ENCODE results near the gene ISLR. TPM values are rescaled to one million over a fixed set of nuclear protein-coding genes. Genes with fewer than 3 reads are reported as not detected.

Gene ISLR
- total RNA-seq, 1 experiment from 2014 or later = not detected

DNA sequence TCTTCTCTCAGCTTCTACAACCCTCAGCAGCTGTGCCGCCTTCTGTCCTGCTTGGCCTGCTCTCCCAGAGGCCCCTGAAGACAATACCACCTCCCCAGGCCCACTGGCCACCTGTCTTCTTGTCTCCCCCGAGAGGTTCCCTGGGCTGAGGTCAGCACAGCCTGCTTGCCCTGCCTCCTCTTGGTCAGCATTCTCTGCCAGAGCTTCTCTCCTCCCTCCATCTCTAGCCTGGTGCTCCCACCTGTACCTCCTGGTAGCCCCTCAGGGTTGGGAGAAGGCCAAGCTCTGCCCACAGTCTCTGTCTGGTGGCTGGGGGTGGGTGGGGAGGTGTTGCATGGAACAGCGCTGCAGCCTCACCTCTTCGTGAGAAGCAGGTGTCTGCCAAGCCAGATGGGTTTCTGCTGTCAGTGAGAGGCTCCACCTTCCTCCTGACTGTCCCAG, 5.6 kb upstream of the ISLR start:
- no peak for DNase-seq
- H3K36me3 ChIP-seq (ENCODE audit: low read depth) = no peaks in the 10 kb centered on the region
- no peaks in the 10 kb centered on the region for H4K20me1 ChIP-seq (ENCODE audit: insufficient read depth)
- no peak overlapping the region for H3K4me2 ChIP-seq
- H3K9me2 ChIP-seq (ENCODE audit: insufficient read depth) = no peaks in the 10 kb centered on the region
- H3K4me3 ChIP-seq = no peak overlapping the region
- H3K4me1 ChIP-seq (replicated peaks; ENCODE audit: insufficient read depth) = no peaks in the 10 kb centered on the region; the same call in 1 of the 2 replicates
- intact Hi-C loops (cut with micrococcal nuclease; ENCODE audit: unreplicated experiment) = no loop called here
- H3K27me3 ChIP-seq (ENCODE audit: insufficient read depth, low read depth) = no peaks in the 10 kb centered on the region
- ChIA-PET CTCF (no interaction called here), POLR2A (ENCODE audit: unreplicated experiment) (no interaction called here)
- H3K27ac ChIP-seq = no peak overlapping the region
- no TSS peak for BruUV-seq (replicated peaks)
- no peaks in the 10 kb centered on the region for H3K79me2 ChIP-seq (ENCODE audit: low read depth)
- no peaks in the 10 kb centered on the region for H3F3A ChIP-seq (ENCODE audit: insufficient read depth, low read depth)
- TF ChIP-seq, protein P1, sequence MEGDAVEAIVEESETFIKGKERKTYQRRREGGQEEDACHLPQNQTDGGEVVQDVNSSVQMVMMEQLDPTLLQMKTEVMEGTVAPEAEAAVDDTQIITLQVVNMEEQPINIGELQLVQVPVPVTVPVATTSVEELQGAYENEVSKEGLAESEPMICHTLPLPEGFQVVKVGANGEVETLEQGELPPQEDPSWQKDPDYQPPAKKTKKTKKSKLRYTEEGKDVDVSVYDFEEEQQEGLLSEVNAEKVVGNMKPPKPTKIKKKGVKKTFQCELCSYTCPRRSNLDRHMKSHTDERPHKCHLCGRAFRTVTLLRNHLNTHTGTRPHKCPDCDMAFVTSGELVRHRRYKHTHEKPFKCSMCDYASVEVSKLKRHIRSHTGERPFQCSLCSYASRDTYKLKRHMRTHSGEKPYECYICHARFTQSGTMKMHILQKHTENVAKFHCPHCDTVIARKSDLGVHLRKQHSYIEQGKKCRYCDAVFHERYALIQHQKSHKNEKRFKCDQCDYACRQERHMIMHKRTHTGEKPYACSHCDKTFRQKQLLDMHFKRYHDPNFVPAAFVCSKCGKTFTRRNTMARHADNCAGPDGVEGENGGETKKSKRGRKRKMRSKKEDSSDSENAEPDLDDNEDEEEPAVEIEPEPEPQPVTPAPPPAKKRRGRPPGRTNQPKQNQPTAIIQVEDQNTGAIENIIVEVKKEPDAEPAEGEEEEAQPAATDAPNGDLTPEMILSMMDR (conservative IDR thresholded peaks at IDR 0.05) = no peak
- TF ChIP-seq EZH2 (IDR thresholded peaks at IDR 0.05; ENCODE audit: low read depth) = no peak
- no peak overlapping the region for H2AFZ ChIP-seq
- H3K9me3 ChIP-seq (ENCODE audit: insufficient read depth, low read depth) = no peaks in the 10 kb centered on the region

DNA sequence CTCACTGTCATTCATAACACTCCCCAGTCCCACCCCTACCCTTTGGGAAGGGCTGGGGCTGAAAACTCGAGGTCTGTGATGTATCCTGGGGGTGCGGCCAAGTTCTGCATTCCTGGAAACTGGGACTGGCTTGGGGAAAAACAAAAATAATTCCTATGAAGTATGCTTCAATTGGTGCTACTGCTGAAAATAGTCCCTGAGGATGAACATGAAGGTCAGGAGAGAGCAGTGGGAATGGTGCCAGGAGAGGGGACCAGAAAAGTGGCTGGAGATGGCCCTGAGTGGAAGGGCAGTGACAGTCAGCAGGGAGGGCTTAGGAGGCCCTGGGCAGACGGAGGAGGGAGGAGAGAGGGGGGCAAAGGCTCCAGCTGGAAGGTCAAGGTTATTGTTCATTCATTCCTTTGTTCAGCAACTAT, 4.8 kb upstream of the ISLR start:
- Histone ChIP-seq H3K4me1 (replicated peaks; ENCODE audit: insufficient read depth) (peaks cover 8% of the 10 kb centered on the region), H3K27ac (no peak overlapping the region), H3K4me2 (no peak overlapping the region), H3F3A (ENCODE audit: insufficient read depth, low read depth) (no peaks in the 10 kb centered on the region), H3K79me2 (ENCODE audit: low read depth) (no peaks in the 10 kb centered on the region), H2AFZ (no peak overlapping the region), H3K4me3 (no peak overlapping the region), H3K36me3 (ENCODE audit: low read depth) (no peaks in the 10 kb centered on the region), H3K9me2 (ENCODE audit: insufficient read depth) (no peaks in the 10 kb centered on the region), H3K9me3 (ENCODE audit: insufficient read depth, low read depth) (no peaks in the 10 kb centered on the region), H4K20me1 (ENCODE audit: insufficient read depth) (no peaks in the 10 kb centered on the region), H3K27me3 (ENCODE audit: insufficient read depth, low read depth) (no peaks in the 10 kb centered on the region)
- TF ChIP-seq, protein P1 (conservative IDR thresholded peaks at IDR 0.05) = no peak
- TF ChIP-seq EZH2 (IDR thresholded peaks at IDR 0.05; ENCODE audit: low read depth) = no peak
- POLR2A ChIA-PET (ENCODE audit: unreplicated experiment) = no interaction called here
- DNase-seq = no peak
- CTCF ChIA-PET = no interaction called here
- intact Hi-C loops (cut with micrococcal nuclease; ENCODE audit: unreplicated experiment) = no loop called here
- no TSS peak for BruUV-seq (replicated peaks)

DNA sequence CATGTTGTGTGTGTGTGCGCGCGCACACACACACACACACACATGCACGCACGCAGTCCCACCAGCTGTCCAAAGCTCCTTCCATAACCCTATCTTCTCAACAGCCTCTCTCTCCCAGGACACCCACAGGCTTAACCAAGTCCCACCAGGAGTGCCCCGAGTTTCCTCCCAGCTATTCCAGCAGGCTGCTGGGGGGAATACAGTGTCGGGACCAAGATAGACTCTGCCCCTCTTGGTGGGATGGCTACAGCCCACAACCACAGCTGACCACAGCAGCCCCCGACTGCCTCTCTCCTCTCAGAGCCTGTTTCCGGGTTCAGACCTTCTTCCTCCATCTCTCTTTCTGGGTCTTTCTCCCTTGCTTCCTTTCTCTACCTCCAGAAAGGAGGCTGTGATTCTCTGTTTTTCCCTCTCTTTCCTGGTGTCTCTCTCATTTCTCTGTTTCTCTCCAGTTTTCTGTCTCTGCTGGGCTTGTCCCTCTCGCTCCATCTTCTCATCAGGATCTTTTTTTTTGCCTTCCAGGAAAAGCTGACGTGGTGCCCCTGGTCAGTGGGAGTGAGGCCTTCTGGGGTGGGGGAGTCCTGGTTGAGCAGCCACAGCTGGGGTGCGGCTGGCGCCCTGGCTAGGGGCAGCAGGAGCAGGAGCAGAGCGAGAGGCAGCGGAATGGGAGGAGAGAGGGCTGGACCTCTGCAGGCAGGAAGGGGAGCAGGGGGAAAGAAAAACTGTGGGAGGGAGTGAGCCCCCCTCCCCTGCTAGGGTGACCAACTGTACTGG, 3.3 kb upstream of the ISLR start:
- no peak for TF ChIP-seq EZH2 (IDR thresholded peaks at IDR 0.05; ENCODE audit: low read depth)
- TF ChIP-seq, protein P1 (conservative IDR thresholded peaks at IDR 0.05) = no peak
- no peaks in the 10 kb centered on the region for H3K9me2 ChIP-seq (ENCODE audit: insufficient read depth)
- H2AFZ ChIP-seq = no peak overlapping the region
- BruUV-seq (replicated peaks) = no TSS peak
- intact Hi-C loops (cut with micrococcal nuclease; ENCODE audit: unreplicated experiment) = no loop called here
- no peaks in the 10 kb centered on the region for H3K79me2 ChIP-seq (ENCODE audit: low read depth)
- H4K20me1 ChIP-seq (ENCODE audit: insufficient read depth) = no peaks in the 10 kb centered on the region
- no peaks in the 10 kb centered on the region for H3F3A ChIP-seq (ENCODE audit: insufficient read depth, low read depth)
- ChIA-PET POLR2A (ENCODE audit: unreplicated experiment) (no interaction called here), CTCF (no interaction called here)
- DNase-seq = no peak
- H3K27me3 ChIP-seq (ENCODE audit: insufficient read depth, low read depth) = no peaks in the 10 kb centered on the region
- peaks cover 9% of the 10 kb centered on the region for H3K4me1 ChIP-seq (replicated peaks; ENCODE audit: insufficient read depth)
- no peak overlapping the region for H3K4me3 ChIP-seq
- H3K27ac ChIP-seq = no peak overlapping the region
- H3K36me3 ChIP-seq (ENCODE audit: low read depth) = no peaks in the 10 kb centered on the region
- H3K9me3 ChIP-seq (ENCODE audit: insufficient read depth, low read depth) = no peaks in the 10 kb centered on the region
- no peak overlapping the region for H3K4me2 ChIP-seq

Data from PC-9 (cell line).